B cell (primary cell): ENCODE measurements around the gene TMBIM4. TPM values are rescaled to one million over a fixed set of nuclear protein-coding genes. Genes with fewer than 3 reads are reported as not detected.
A peak's percentile ranks its signal among the peaks of the same experiment; 100 is the strongest.

Experiments used
- ATAC-seq: fragments of 200-7000 bp; cut with Tn5 transposase; one replicate; pipeline ENCODE4 v1.10.0; 2021; ENCODE audit warnings: low read depth, mild to moderate bottlenecking, moderate number of reproducible peaks, moderate library complexity
- CTCF ChIA-PET: fragments of 350-600 bp; sonication (Branson Sonifier 250); formaldehyde crosslinking; loops from one replicate; lab custom pipeline; 2021; ENCODE audit warnings: antibody characterized with exemption, inconsistent platforms; lab: Charles Lee
- POLR2A ChIA-PET: fragments of 350-600 bp; sonication (Branson Sonifier 250); formaldehyde crosslinking; loops from one replicate; lab custom pipeline; 2021; ENCODE audit warnings: antibody characterized with exemption; lab: Charles Lee
- DNase-seq: peaks from one replicate; pipeline ENCODE4 v3.0.0; 2013
- H2AFZ ChIP-seq: 2 replicates; pipeline ENCODE4 v1.6.1; 2012; ENCODE audit warnings: mild to moderate bottlenecking, low read depth, low read length; ENCODE audit not compliant: insufficient read depth, poor library complexity, severe bottlenecking
- H3K27ac ChIP-seq, 2 donors: 1 replicate in 1 of 2; 2 replicates in 1 of 2; pipeline ENCODE4 v1.5.1; 2012 to 2013; ENCODE audit warnings: low read length in 2 of 2, mild to moderate bottlenecking in 2 of 2, moderate library complexity in 1 of 2
- H3K27me3 ChIP-seq, 4 experiments: fragments of 200-600 bp in 1 of 4; sonication (generic) in 1 of 4; replicated peaks in 1 of 4; 1 replicate in 2 of 4; 2 replicates in 2 of 4; pipeline versions ENCODE4 v1.6.1 to v1.7.0; 2013 to 2016; ENCODE audit warnings: low read length in 3 of 4, mild to moderate bottlenecking in 2 of 4, mixed read lengths in 1 of 4, moderate library complexity in 1 of 4; ENCODE audit not compliant: insufficient read depth in 4 of 4, control insufficient read depth in 3 of 4; ENCODE audit errors: control extremely low read depth in 1 of 4
- H3K36me3 ChIP-seq, 2 experiments: replicated peaks in 1 of 2; 1 replicate in 1 of 2; 2 replicates in 1 of 2; pipeline versions ENCODE4 v1.6.1 to v1.7.1; 2013; ENCODE audit warnings: low read length in 1 of 2; ENCODE audit not compliant: insufficient read depth in 2 of 2, control insufficient read depth in 1 of 2; ENCODE audit errors: control extremely low read depth in 1 of 2, extremely low read depth in 1 of 2
- H3K4me1 ChIP-seq, 2 donors: fragments of 200-600 bp in 1 of 2; sonication (generic) in 1 of 2; 1 replicate in 1 of 2; 2 replicates in 1 of 2; pipeline versions ENCODE4 v1.5.1 to v1.6.1; 2013 to 2017; ENCODE audit warnings: low read length in 2 of 2; ENCODE audit not compliant: control insufficient read depth in 2 of 2, insufficient read depth in 2 of 2
- H3K4me2 ChIP-seq: replicated peaks from 2 replicates; pipeline ENCODE3; 2012; ENCODE audit warnings: mild to moderate bottlenecking, low read depth, low read length; ENCODE audit not compliant: poor library complexity, severe bottlenecking
- H3K4me3 ChIP-seq, 5 experiments: fragments of 200-600 bp in 1 of 5; sonication (generic) in 1 of 5; 1 replicate in 3 of 5; 2 replicates in 2 of 5; pipeline versions ENCODE4 v1.5.1 to v1.7.0; 2011 to 2016; ENCODE audit warnings: low read length in 4 of 5, mild to moderate bottlenecking in 4 of 5, low read depth in 2 of 5, control low read depth in 1 of 5, moderate library complexity in 1 of 5; ENCODE audit not compliant: insufficient read depth in 1 of 5; ENCODE audit errors: control extremely low read depth in 1 of 5, extremely low read depth in 1 of 5
- H3K79me2 ChIP-seq: fragments of 200-600 bp; sonication (generic); one replicate; pipeline ENCODE4 v1.6.0; 2016; ENCODE audit warnings: low read length; ENCODE audit not compliant: control insufficient read depth, insufficient read depth
- H3K9ac ChIP-seq: fragments of 200-600 bp; sonication (generic); 2 replicates; pipeline ENCODE4 v1.6.1; 2017; ENCODE audit warnings: mild to moderate bottlenecking, low read length, moderate library complexity
- H3K9me3 ChIP-seq, 3 donors: one replicate each; pipeline versions ENCODE4 v1.6.1 to v1.7.1; 2013; ENCODE audit warnings: low read length in 2 of 3; ENCODE audit not compliant: control insufficient read depth in 2 of 3, insufficient read depth in 1 of 3; ENCODE audit errors: control extremely low read depth in 1 of 3
- H4K20me1 ChIP-seq: 2 replicates; pipeline ENCODE4 v1.6.0; 2012; ENCODE audit warnings: mild to moderate bottlenecking, low read length; ENCODE audit not compliant: insufficient read depth, control insufficient read depth, poor library complexity, severe bottlenecking
- H3K27ac Mint-ChIP-seq: one replicate; pipeline ENCODE4 v1.8.0; 2021; ENCODE audit warnings: mixed read lengths
- H3K27me3 Mint-ChIP-seq: one replicate; pipeline ENCODE4 v1.8.0; 2021; ENCODE audit warnings: mixed read lengths
- H3K4me1 Mint-ChIP-seq: one replicate; pipeline ENCODE4 v1.8.0; 2021; ENCODE audit warnings: mixed read lengths
- H3K4me3 Mint-ChIP-seq: one replicate; pipeline ENCODE4 v1.8.0; 2021; ENCODE audit warnings: mixed read lengths
- H3K9me3 Mint-ChIP-seq: one replicate; pipeline ENCODE4 v1.8.0; 2022; ENCODE audit warnings: mixed read lengths; ENCODE audit not compliant: insufficient read depth
- CTCF ChIP-seq: fragments of 200-600 bp; IDR thresholded peaks from one replicate; pipeline ENCODE4 v1.8.0; 2022; ENCODE audit warnings: antibody characterized with exemption, mild to moderate bottlenecking
- EZH2 ChIP-seq: IDR thresholded peaks from 2 replicates; pipeline ENCODE4 v1.6.1; 2012; ENCODE audit warnings: borderline replicate concordance, low read depth, mild to moderate bottlenecking, moderate library complexity, low read length; ENCODE audit not compliant: insufficient read depth, poor library complexity, severe bottlenecking
- WGBS: methylation state at CpG from one replicate; pipeline ENCODE4 v1.1.5; 2013; ENCODE audit warnings: missing lambda C conversion rate; ENCODE audit not compliant: insufficient coverage; 5-methylcytosine and 5-hydroxymethylcytosine counted together
- intact Hi-C: fragments of 100-400 bp; cut with micrococcal nuclease; formaldehyde crosslinking; loops from one replicate; pipeline ENCODE4 v1.10.0; 2022
- polyA plus RNA-seq: library from polyadenylated mRNA; depleted of rRNA; stranded (reverse); fragments of >200 nt; gene quantifications from 2 replicates; pipeline ENCODE4 v1.2.3, GENCODE V29; 2012
- total RNA-seq, 2 donors: library from RNA; stranded (reverse); fragments of 120-200 nt in 1 of 2; gene quantifications; 1 replicate in 1 of 2; 2 replicates in 1 of 2; pipeline versions ENCODE4 v1.2.3 to v1.2.4, GENCODE V29; 2013 to 2022

TMBIM4 gene
- total and polyA plus RNA-seq, 2 donors (not counting 1 experiment from before 2014, with no cell fraction given): 85.1 to 88.1 TPM

- CTCF ChIA-PET: no interaction called here
Measured at GRCh38 chr12:66141299-66141698, 28.5 kb downstream of the TMBIM4 start.

GRCh38 chr12:66140731-66141130, 29.1 kb downstream of the TMBIM4 start:
- H3K27ac Mint-ChIP-seq: no peak overlapping the region
- no peak overlapping the region for H3K9ac ChIP-seq

More at GRCh38 chr12:66141299-66141698, 28.5 kb downstream of the TMBIM4 start:
- peaks cover 23 to 68% of the 10 kb centered on the region in 2 experiments for H3K36me3 ChIP-seq
- no peak overlapping the region for H3K27ac ChIP-seq
- TF ChIP-seq CTCF (no peak), EZH2 (no peak)
- no peak overlapping the region for H3K9ac ChIP-seq
- peaks cover 19% of the 10 kb centered on the region for H3K79me2 ChIP-seq
- no peak overlapping the region for H3K4me2 ChIP-seq
- H2AFZ ChIP-seq: no peak overlapping the region
- H3K4me3 Mint-ChIP-seq: no peak overlapping the region
- POLR2A ChIA-PET: no interaction called here
- ATAC-seq (no peak), DNase-seq (no peak)
- no CpG with 5 or more reads among the region's 2 CpGs for WGBS
- no peak overlapping the region for H3K27ac Mint-ChIP-seq
- peaks cover 5 to 16% of the 10 kb centered on the region in 2 donors for H3K4me1 ChIP-seq
- peaks cover 6% of the 10 kb centered on the region for H3K9me3 Mint-ChIP-seq
- H3K9me3 ChIP-seq: peaks cover 3 to 19% (median 3%) of the 10 kb centered on the region in 3 donors
- no peaks in the 10 kb centered on the region for H3K27me3 ChIP-seq
- intact Hi-C loops: loop anchor here (10.0 kb wide), 1 partner anchor 554 kb away; no protein-coding TSS in a partner anchor
- H3K4me1 Mint-ChIP-seq: peaks cover 15% of the 10 kb centered on the region
- peaks cover 24% of the 10 kb centered on the region for H4K20me1 ChIP-seq
- no peaks in the 10 kb centered on the region for H3K27me3 Mint-ChIP-seq
- no peak overlapping the region for H3K4me3 ChIP-seq

More at GRCh38 chr12:66140731-66141130, 29.1 kb downstream of the TMBIM4 start:
- H3K27me3 ChIP-seq: no peaks in the 10 kb centered on the region
- ChIA-PET CTCF (no interaction called here), POLR2A (no interaction called here)
- TF ChIP-seq EZH2: no peak
- TF ChIP-seq CTCF: no peak
- H3K9me3 ChIP-seq: peaks cover 3 to 19% (median 3%) of the 10 kb centered on the region in 3 donors
- intact Hi-C loops: loop anchor here (10.0 kb wide), 1 partner anchor 554 kb away; no protein-coding TSS in a partner anchor
- no peak overlapping the region for H3K4me3 ChIP-seq
- H4K20me1 ChIP-seq: peaks cover 24% of the 10 kb centered on the region
- peak overlapping the region in 1 of 2 donors; percentile 6 for H3K27ac ChIP-seq
- peaks cover 16% of the 10 kb centered on the region for H3K79me2 ChIP-seq
- peaks cover 6% of the 10 kb centered on the region for H3K9me3 Mint-ChIP-seq
- peaks cover 26 to 65% of the 10 kb centered on the region in 2 experiments for H3K36me3 ChIP-seq
- no peak overlapping the region for H3K4me3 Mint-ChIP-seq
- H3K4me1 ChIP-seq: peaks cover 5 to 11% of the 10 kb centered on the region in 2 donors
- no peak for ATAC-seq
- no peak for DNase-seq
- H3K4me2 ChIP-seq: no peak overlapping the region
- H2AFZ ChIP-seq: no peak overlapping the region
- peaks cover 11% of the 10 kb centered on the region for H3K4me1 Mint-ChIP-seq
- no peaks in the 10 kb centered on the region for H3K27me3 Mint-ChIP-seq
